ENCODE data around the gene SYNE1. TPM values are rescaled to one million over a fixed set of nuclear protein-coding genes. Genes with fewer than 3 reads are reported as not detected.
"Not testable (repeated sequence)": the region's sequence is repeated elsewhere in the genome, so short reads cannot be mapped to it uniquely, and the experiment has no call there.

The SYNE1 gene
- total and polyA plus RNA-seq, 7 donors = 7.2 to 203 (median 86.4) TPM

- Histone ChIP-seq H3K27me3 (no peaks in the 10 kb centered on the region), H3K27ac (peak overlapping the region in 2 of 4 donors; percentile 38 to 41), H3K9me3 (no peaks in the 10 kb centered on the region), H3K4me1 (peaks cover 0 to 17% (median 8%) of the 10 kb centered on the region in 4 donors), H3K4me3 (no peak overlapping the region), H3K36me3 (peaks cover 13 to 92% (median 32%) of the 10 kb centered on the region in 4 donors)
- DNase-seq = no peak
- 83 to 93% methylated on average over 6 of the region's 6 CpGs for WGBS, 2 donors
- intact Hi-C loops (cut with DNase I) = no loop called here
- TF ChIP-seq POLR2AphosphoS5 (IDR thresholded peaks at IDR 0.05) (no peak), EP300 (IDR thresholded peaks at IDR 0.05) (no peak), POLR2A (IDR thresholded peaks at IDR 0.05) (no peak)
- TF ChIP-seq, protein P1, sequence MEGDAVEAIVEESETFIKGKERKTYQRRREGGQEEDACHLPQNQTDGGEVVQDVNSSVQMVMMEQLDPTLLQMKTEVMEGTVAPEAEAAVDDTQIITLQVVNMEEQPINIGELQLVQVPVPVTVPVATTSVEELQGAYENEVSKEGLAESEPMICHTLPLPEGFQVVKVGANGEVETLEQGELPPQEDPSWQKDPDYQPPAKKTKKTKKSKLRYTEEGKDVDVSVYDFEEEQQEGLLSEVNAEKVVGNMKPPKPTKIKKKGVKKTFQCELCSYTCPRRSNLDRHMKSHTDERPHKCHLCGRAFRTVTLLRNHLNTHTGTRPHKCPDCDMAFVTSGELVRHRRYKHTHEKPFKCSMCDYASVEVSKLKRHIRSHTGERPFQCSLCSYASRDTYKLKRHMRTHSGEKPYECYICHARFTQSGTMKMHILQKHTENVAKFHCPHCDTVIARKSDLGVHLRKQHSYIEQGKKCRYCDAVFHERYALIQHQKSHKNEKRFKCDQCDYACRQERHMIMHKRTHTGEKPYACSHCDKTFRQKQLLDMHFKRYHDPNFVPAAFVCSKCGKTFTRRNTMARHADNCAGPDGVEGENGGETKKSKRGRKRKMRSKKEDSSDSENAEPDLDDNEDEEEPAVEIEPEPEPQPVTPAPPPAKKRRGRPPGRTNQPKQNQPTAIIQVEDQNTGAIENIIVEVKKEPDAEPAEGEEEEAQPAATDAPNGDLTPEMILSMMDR (IDR thresholded peaks at IDR 0.05) = no peak
These were observed 489.9 kb downstream of the SYNE1 start for GRCh38 chr6:152147269-152147668.

DNA sequence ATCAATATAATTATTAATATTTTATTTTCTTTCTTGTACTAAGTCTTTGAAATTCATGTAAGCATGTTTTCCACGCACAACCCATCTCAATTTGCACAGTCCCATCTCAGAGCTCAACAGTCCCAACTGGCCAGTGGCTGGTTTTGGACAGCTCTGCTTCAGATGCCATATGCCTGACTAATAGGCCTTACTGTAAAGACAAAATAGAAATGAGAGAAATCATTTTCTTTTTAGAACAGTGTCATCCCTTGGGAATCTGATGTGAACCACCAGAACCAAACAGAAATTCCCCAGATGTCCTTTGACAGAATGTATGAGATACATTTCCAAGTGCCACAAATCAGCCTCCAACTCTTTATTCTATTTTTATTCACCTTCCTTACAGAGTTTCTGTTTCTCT lies 490.8 kb downstream of the SYNE1 start:
- DNase-seq = no peak
- Histone ChIP-seq H3K9me3 (no peaks in the 10 kb centered on the region), H3K4me3 (no peak overlapping the region), H3K36me3 (peaks cover 13 to 91% (median 32%) of the 10 kb centered on the region in 4 donors), H3K4me1 (peaks cover 0 to 17% (median 8%) of the 10 kb centered on the region in 4 donors), H3K27ac (peak overlapping the region in 2 of 4 donors; percentile 38 to 41), H3K27me3 (no peaks in the 10 kb centered on the region)
- intact Hi-C loops (cut with DNase I) = no loop called here
- TF ChIP-seq POLR2AphosphoS5 (IDR thresholded peaks at IDR 0.05) = peak in 1 of 4 donors; percentile 11
- no peak for TF ChIP-seq POLR2A (IDR thresholded peaks at IDR 0.05)
- TF ChIP-seq, protein P1 (IDR thresholded peaks at IDR 0.05) = no peak
- 92 to 93% methylated on average over 1 of the region's 1 CpG for WGBS, 2 donors

GRCh38 chr6:152143359-152143758 lies 493.8 kb downstream of the SYNE1 start:
- peaks cover 5 to 89% (median 25%) of the 10 kb centered on the region in 4 donors for H3K36me3 ChIP-seq
- TF ChIP-seq, protein P1 (IDR thresholded peaks at IDR 0.05) = no peak
- TF ChIP-seq EP300 (IDR thresholded peaks at IDR 0.05) (no peak), POLR2A (IDR thresholded peaks at IDR 0.05) (no peak), POLR2AphosphoS5 (IDR thresholded peaks at IDR 0.05) (no peak)
- no peaks in the 10 kb centered on the region for H3K27me3 ChIP-seq
- no peak overlapping the region for H3K4me3 ChIP-seq
- H3K4me1 ChIP-seq = peaks cover 0 to 17% (median 8%) of the 10 kb centered on the region in 4 donors
- DNase-seq = no peak
- 90 to 93% methylated on average over 11 of the region's 11 CpGs for WGBS, 2 donors
- H3K27ac ChIP-seq = no peak overlapping the region
- H3K9me3 ChIP-seq = no peaks in the 10 kb centered on the region
- intact Hi-C loops (cut with DNase I) = no loop called here

DNA sequence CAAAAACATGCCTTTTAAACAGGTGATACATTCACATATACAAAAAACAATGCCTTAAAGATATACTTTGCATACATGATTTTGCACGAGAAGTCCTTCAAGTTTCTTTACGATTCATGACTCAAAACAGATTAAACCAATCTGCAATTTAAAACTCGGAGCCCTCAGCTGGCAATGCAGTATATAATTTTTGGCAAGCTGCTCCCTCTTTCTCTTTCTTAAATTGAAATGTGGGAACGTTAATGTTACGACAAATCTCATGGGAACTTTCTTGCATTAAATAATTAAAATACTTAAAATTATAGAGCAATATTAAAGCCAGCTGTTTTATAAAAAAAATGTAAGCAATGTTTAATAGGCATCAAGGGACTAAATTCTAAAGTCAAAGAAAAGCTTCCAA lies 495.1 kb downstream of the SYNE1 start:
- Histone ChIP-seq H3K4me1 (peaks cover 0 to 12% (median 6%) of the 10 kb centered on the region in 4 donors), H3K36me3 (peaks cover 3 to 84% (median 24%) of the 10 kb centered on the region in 4 donors), H3K4me3 (no peak overlapping the region), H3K27ac (no peak overlapping the region), H3K27me3 (no peaks in the 10 kb centered on the region), H3K9me3 (no peaks in the 10 kb centered on the region)
- TF ChIP-seq POLR2AphosphoS5 (IDR thresholded peaks at IDR 0.05) (no peak), POLR2A (IDR thresholded peaks at IDR 0.05) (no peak), EP300 (IDR thresholded peaks at IDR 0.05) (no peak)
- TF ChIP-seq, protein P1 (IDR thresholded peaks at IDR 0.05) = no peak
- intact Hi-C loops (cut with DNase I) = no loop called here
- no peak for DNase-seq
- WGBS, 2 donors = 80 to 87% methylated on average over 5 of the region's 5 CpGs

- WGBS, 2 donors = 92 to 97% methylated on average over 6 of the region's 6 CpGs
- peaks cover 17 to 93% (median 46%) of the 10 kb centered on the region in 4 donors for H3K36me3 ChIP-seq
- H3K27ac ChIP-seq; H3K4me1 ChIP-seq; H3K4me3 ChIP-seq; H3K9me3 ChIP-seq; DNase-seq; H3K27me3 ChIP-seq; intact Hi-C loops (cut with DNase I): not testable (repeated sequence)
These were observed 498.8 kb downstream of the SYNE1 start for GRCh38 chr6:152138344-152138743.

All from sigmoid colon (tissue), 7 donors.